C4-2B (cell line): ENCODE data around the gene TBC1D10A.

ENCODE experiments used
- CTCF ChIP-seq: fragments of 450-650 bp; conservative IDR thresholded peaks from 2 replicates; pipeline ENCODE4 v1.5.1; 2017; ENCODE audit warnings: mild to moderate bottlenecking
- ZFX ChIP-seq: fragments of 450-650 bp; IDR thresholded peaks from 2 replicates; pipeline ENCODE4 v1.6.1; 2017

- TF ChIP-seq CTCF (no peak), ZFX (no peak)
These were observed 10.2 kb upstream of the TBC1D10A start for GRCh38 chr22:30336752-30337460.
